ENCODE measurements around the gene EML5. TPM values are rescaled to one million over a fixed set of nuclear protein-coding genes. Genes with fewer than 3 reads are reported as not detected.

The EML5 gene
- not detected in 2 replicates for total RNA-seq

GRCh38 chr14:88792473-88793258 is at the start of gene EML5:
EML5 (minus strand) TSS chr14:88792953; CDS start chr14:88792503, 450 bp downstream.

GRCh38 chr14:88824314-88825077 is 31.7 kb upstream of the EML5 start, which contains the start of gene TTC8:
TTC8 (plus strand) TSS chr14:88824651; CDS start chr14:88824708, 57 bp downstream.

GRCh38 chr14:88562831-88563686 is 229.7 kb downstream of the EML5 start, which contains the start of gene ZC3H14:
ZC3H14 (plus strand) TSS chr14:88563037; CDS start chr14:88563134, 97 bp downstream.

Small RNA genes within 50 kb of the gene (small RNA-seq; reads per million reads assigned to genes)
- gene RF00019 (not detected), gene RNU4-92P (not detected)

Other genes with a start within 250 kb of the EML5 start
- gene PTPN21, start 237.9 kb downstream of the EML5 start, total RNA-seq: 33.8 and 42.7 TPM in 2 replicates
- gene ZC3H14, start 229.9 kb downstream of the EML5 start, total RNA-seq: 57.7 and 66.5 TPM in 2 replicates
- 19.2 and 21.0 TPM in 2 replicates for gene TTC8, start 31.7 kb upstream of the EML5 start, total RNA-seq